Measurements from ENCODE around the gene H2BK1.

- no peak for TF ChIP-seq CTCF (IDR thresholded peaks at IDR 0.05)
- TF ChIP-seq POLR2A (IDR thresholded peaks at IDR 0.05): no peak
These were observed 15.7 kb upstream of the H2BK1 start for GRCh38 chr7:151225948-151226510.

All from vagina (tissue), 2 donors.